ENCODE results near the gene MRRF.

GRCh38 chr9:122325124-122325523, 60.4 kb downstream of the MRRF start:
- TF ChIP-seq CTCF (IDR thresholded peaks at IDR 0.05) = no peak
- TF ChIP-seq EZH2phosphoT487 (IDR thresholded peaks at IDR 0.05) = no peak
- TF ChIP-seq EZH2 (IDR thresholded peaks at IDR 0.05) = no peak
